ENCODE data around the gene FRY.

The FRY gene

GRCh38 chr13:32247887-32248286 lies 216.3 kb downstream of the FRY start:
- no peak overlapping the region for H3K4me3 ChIP-seq (ENCODE audit: low read depth, low read length)
- no peak for TF ChIP-seq CTCF (IDR thresholded peaks at IDR 0.05; ENCODE audit: low read depth, low read length)

- TF ChIP-seq CTCF (IDR thresholded peaks at IDR 0.05; ENCODE audit: low read depth, low read length) = no peak
- H3K4me3 ChIP-seq (ENCODE audit: low read depth, low read length) = no peak overlapping the region
Measured at GRCh38 chr13:32248801-32249200, 217.2 kb downstream of the FRY start.

- no peak for TF ChIP-seq CTCF (IDR thresholded peaks at IDR 0.05; ENCODE audit: low read depth, low read length)
- H3K4me3 ChIP-seq (ENCODE audit: low read depth, low read length) = no peak overlapping the region
Measured at GRCh38 chr13:32252812-32253438, 221.4 kb downstream of the FRY start.

- no peak overlapping the region for H3K4me3 ChIP-seq (ENCODE audit: low read depth, low read length)
- no peak for TF ChIP-seq CTCF (IDR thresholded peaks at IDR 0.05; ENCODE audit: low read depth, low read length)
Measured at GRCh38 chr13:32253911-32254399, 222.4 kb downstream of the FRY start.

GRCh38 chr13:32254416-32254815 lies 222.8 kb downstream of the FRY start:
- TF ChIP-seq CTCF (IDR thresholded peaks at IDR 0.05; ENCODE audit: low read depth, low read length) = no peak
- no peak overlapping the region for H3K4me3 ChIP-seq (ENCODE audit: low read depth, low read length)

GRCh38 chr13:32254916-32255723 lies 223.5 kb downstream of the FRY start:
- no peak overlapping the region for H3K4me3 ChIP-seq (ENCODE audit: low read depth, low read length)
- TF ChIP-seq CTCF (IDR thresholded peaks at IDR 0.05; ENCODE audit: low read depth, low read length) = no peak

DNA sequence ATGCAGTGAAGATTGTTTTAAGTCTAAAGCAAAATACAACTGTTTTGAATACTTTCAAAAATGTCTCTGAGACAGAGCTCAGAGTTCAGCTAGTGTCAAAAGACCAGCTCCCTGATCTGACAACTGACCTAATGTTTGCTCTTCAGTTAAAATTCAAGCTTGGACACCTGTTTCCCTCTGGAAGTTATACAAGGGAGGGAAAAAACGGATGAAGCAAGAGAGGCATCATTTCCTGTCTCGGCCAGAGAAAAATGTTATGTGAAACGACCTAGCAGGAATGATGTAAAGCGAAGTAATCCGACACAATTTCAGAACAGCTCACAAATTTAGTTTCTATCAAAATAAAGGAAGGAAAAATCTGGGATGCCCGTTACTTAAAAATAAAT lies 224.1 kb downstream of the FRY start:
- no peak overlapping the region for H3K4me3 ChIP-seq (ENCODE audit: low read depth, low read length)
- no peak for TF ChIP-seq CTCF (IDR thresholded peaks at IDR 0.05; ENCODE audit: low read depth, low read length)

Measured in WI38 (cell line).